CD4-positive, alpha-beta T cell (primary cell): ENCODE results near the gene RPL26. TPM values are rescaled to one million over a fixed set of nuclear protein-coding genes. Genes with fewer than 3 reads are reported as not detected.
"Not testable (repeated sequence)": the region's sequence is repeated elsewhere in the genome, so short reads cannot be mapped to it uniquely, and the experiment has no call there.

Experiments
- ATAC-seq: fragments of 200-7000 bp; cut with Tn5 transposase; one replicate; pipeline ENCODE4 v1.10.0; 2022; ENCODE audit warnings: mild to moderate bottlenecking; ENCODE audit not compliant: poor library complexity
- CTCF ChIA-PET: fragments of 350-600 bp; sonication (Branson Sonifier 250); formaldehyde crosslinking; loops from one replicate; lab custom pipeline; 2021; ENCODE audit warnings: antibody characterized with exemption, inconsistent platforms; lab: Charles Lee
- POLR2A ChIA-PET: fragments of 350-600 bp; sonication (Branson Sonifier 250); formaldehyde crosslinking; loops from one replicate; lab custom pipeline; 2021; ENCODE audit warnings: antibody characterized with exemption, inconsistent platforms; lab: Charles Lee
- DNase-seq, 14 experiments: peaks; one replicate each; pipeline ENCODE4 v3.0.0-alpha.2; 2013 to 2020; ENCODE audit warnings: mixed read lengths in 2 of 14
- H3K27ac ChIP-seq, 2 donors: one replicate each; pipeline versions ENCODE4 v1.5.1 to v1.7.0; 2013; ENCODE audit warnings: low read length in 2 of 2, low read depth in 1 of 2, mild to moderate bottlenecking in 1 of 2
- H3K27me3 ChIP-seq, 2 experiments: 1 replicate in 1 of 2; 2 replicates in 1 of 2; pipeline versions ENCODE4 v1.6.1 to v1.7.0; 2013; ENCODE audit warnings: low read length in 2 of 2, control low read depth in 1 of 2, mild to moderate bottlenecking in 1 of 2, moderate library complexity in 1 of 2; ENCODE audit not compliant: insufficient read depth in 2 of 2, control insufficient read depth in 1 of 2
- H3K36me3 ChIP-seq: one replicate; pipeline ENCODE4 v1.6.1; 2013; ENCODE audit warnings: low read length, control low read depth; ENCODE audit not compliant: insufficient read depth
- H3K4me1 ChIP-seq: one replicate; pipeline ENCODE4 v1.6.1; 2013; ENCODE audit warnings: low read length, control low read depth; ENCODE audit not compliant: insufficient read depth
- H3K4me3 ChIP-seq: one replicate; pipeline ENCODE4 v1.5.1; 2013; ENCODE audit warnings: mild to moderate bottlenecking, low read length, moderate library complexity
- H3K9me3 ChIP-seq, 2 experiments: 1 replicate in 1 of 2; 2 replicates in 1 of 2; pipeline versions ENCODE4 v1.6.1 to v1.7.0; 2013; ENCODE audit warnings: low read length in 2 of 2, mild to moderate bottlenecking in 2 of 2, control low read depth in 1 of 2, moderate library complexity in 1 of 2; ENCODE audit not compliant: control insufficient read depth in 1 of 2, insufficient read depth in 1 of 2
- H3K27ac Mint-ChIP-seq: one replicate; pipeline ENCODE4 v1.8.0; 2020; ENCODE audit warnings: mixed read lengths
- H3K27me3 Mint-ChIP-seq: one replicate; pipeline ENCODE4 v1.8.0; 2021; ENCODE audit warnings: mixed read lengths
- H3K36me3 Mint-ChIP-seq: one replicate; pipeline ENCODE4 v1.8.0; 2021; ENCODE audit warnings: low read depth, mixed read lengths
- H3K4me1 Mint-ChIP-seq: one replicate; pipeline ENCODE4 v1.8.0; 2021; ENCODE audit warnings: low read depth, mixed read lengths
- H3K4me3 Mint-ChIP-seq: one replicate; pipeline ENCODE4 v1.8.0; 2020; ENCODE audit warnings: mild to moderate bottlenecking, mixed read lengths
- H3K9me3 Mint-ChIP-seq: one replicate; pipeline ENCODE4 v1.8.0; 2020; ENCODE audit warnings: mixed read lengths
- CTCF ChIP-seq: fragments of 200-600 bp; IDR thresholded peaks from one replicate; pipeline ENCODE4 v1.8.0; 2022; ENCODE audit warnings: antibody characterized with exemption, mild to moderate bottlenecking
- intact Hi-C, 2 experiments: fragments of 100-400 bp; cut with DNase I in 1 of 2; cut with micrococcal nuclease in 1 of 2; formaldehyde crosslinking; loops; one replicate each; pipeline versions ENCODE4 v1.15.1 to v1.9.0; 2023 to 2025; cut with DNase I, micrococcal nuclease
- total RNA-seq, 174 experiments: library from RNA in 2 of 174; stranded (reverse) in 2 of 174; gene quantifications; one replicate each; pipeline ENCODE4 v1.2.3 and lab custom pipeline; 2021 to 2026

RPL26 gene
- total RNA-seq, 2 experiments from 2014 or later = 2,959 to 3,104 TPM

DNA sequence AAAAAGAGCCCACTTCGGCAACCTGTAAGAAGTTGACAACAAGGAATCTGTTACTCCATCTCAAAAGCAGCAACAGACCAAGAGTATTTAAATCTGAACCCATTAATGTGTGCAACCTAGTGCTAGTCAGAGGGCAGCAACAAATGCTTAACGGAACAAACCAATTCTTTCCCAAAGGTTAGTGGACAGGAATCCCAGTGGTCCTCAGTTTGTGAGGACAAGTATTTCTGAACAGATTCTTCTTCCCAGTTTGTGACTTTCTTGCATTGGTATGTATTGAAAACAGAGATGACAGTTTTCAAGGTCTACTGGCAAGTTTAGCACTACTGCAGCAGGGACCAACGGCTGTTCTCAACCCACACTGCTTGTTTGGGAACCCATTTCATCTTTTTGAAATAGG lies 2.9 kb downstream of the RPL26 start:
- H3K4me3 Mint-ChIP-seq = peak overlapping the region; percentile 74
- H3K4me3 ChIP-seq = no peak overlapping the region
- H3K36me3 Mint-ChIP-seq = peaks cover 83% of the 10 kb centered on the region
- peaks cover 49% of the 10 kb centered on the region for H3K36me3 ChIP-seq
- DNase-seq (no peak), ATAC-seq (no peak)
- no peaks in the 10 kb centered on the region for H3K9me3 ChIP-seq
- no peak for TF ChIP-seq CTCF
- peaks cover 77% of the 10 kb centered on the region for H3K4me1 Mint-ChIP-seq
- CTCF ChIA-PET = no interaction called here
- H3K27me3 Mint-ChIP-seq = no peaks in the 10 kb centered on the region
- POLR2A ChIA-PET = no interaction called here
- H3K27ac Mint-ChIP-seq = peak overlapping the region; percentile 47
- H3K27me3 ChIP-seq = no peaks in the 10 kb centered on the region
- H3K9me3 Mint-ChIP-seq = no peaks in the 10 kb centered on the region
- peaks cover 65% of the 10 kb centered on the region for H3K4me1 ChIP-seq
- intact Hi-C loops = loop anchor here (5.0 to 10.0 kb wide), 4 partner anchors 158 to 1365 kb away; partner anchors contain the start of genes CCDC42 (in 1 of the 2) and RNASEK (in 1 of the 2)
- H3K27ac ChIP-seq = no peak overlapping the region

GRCh38 chr17:8378117-8378516 lies 4.9 kb downstream of the RPL26 start:
- H3K4me3 ChIP-seq, H3K27ac ChIP-seq, POLR2A ChIA-PET, H3K27me3 ChIP-seq, H3K27me3 Mint-ChIP-seq, DNase-seq, H3K27ac Mint-ChIP-seq, H3K9me3 ChIP-seq, ATAC-seq, H3K9me3 Mint-ChIP-seq: not testable (repeated sequence)
- peaks cover 75% of the 10 kb centered on the region for H3K36me3 Mint-ChIP-seq
- intact Hi-C loops = loop anchor here in 1 of 2 experiments (5.0 to 10.0 kb wide), 2 partner anchors 86 to 263 kb away; partner anchors contain the start of gene ALOXE3
- peak overlapping the region; percentile 86 for H3K4me3 Mint-ChIP-seq
- H3K4me1 Mint-ChIP-seq = peaks cover 65% of the 10 kb centered on the region
- H3K36me3 ChIP-seq = peaks cover 49% of the 10 kb centered on the region
- CTCF ChIA-PET = interaction anchor here (1.1 kb wide), 1 partner anchor 691 kb away, joined by 4 read pairs; the partner anchor contains the start of gene TP53
- H3K4me1 ChIP-seq = peaks cover 50% of the 10 kb centered on the region

- ChIA-PET POLR2A (interaction anchor here (0.6 to 2.0 kb wide), 7 partner anchors 15 to 1189 kb away, joined by 3 to 6 read pairs (median 3); partner anchors contain the start of genes CTC1, NDEL1 and TP53), CTCF (interaction anchor here (0.8 to 2.3 kb wide), 6 partner anchors 10 to 690 kb away, joined by 3 to 6 read pairs (median 4); partner anchors contain the start of gene TP53)
- H3K27me3 ChIP-seq = no peaks in the 10 kb centered on the region
- no peak for TF ChIP-seq CTCF
- H3K36me3 Mint-ChIP-seq = peaks cover 68% of the 10 kb centered on the region
- no peaks in the 10 kb centered on the region for H3K27me3 Mint-ChIP-seq
- peak overlapping the region; percentile 86 for H3K4me3 Mint-ChIP-seq
- H3K36me3 ChIP-seq = peaks cover 49% of the 10 kb centered on the region
- ATAC-seq (no peak), DNase-seq (no peak)
- intact Hi-C loops = loop anchor here in 1 of 2 experiments (5.0 to 10.0 kb wide), 2 partner anchors 85 to 263 kb away; partner anchors contain the start of gene ALOXE3
- H3K27ac Mint-ChIP-seq = peak overlapping the region; percentile 86
- H3K4me1 ChIP-seq = peaks cover 50% of the 10 kb centered on the region
- H3K9me3 Mint-ChIP-seq = no peaks in the 10 kb centered on the region
- H3K4me3 ChIP-seq = no peak overlapping the region
- H3K27ac ChIP-seq = no peak overlapping the region
- peaks cover 58% of the 10 kb centered on the region for H3K4me1 Mint-ChIP-seq
- no peaks in the 10 kb centered on the region for H3K9me3 ChIP-seq
These were observed 5.6 kb downstream of the RPL26 start for GRCh38 chr17:8377422-8377821.
